Right lobe of liver (tissue), 6 donors: Measurements from ENCODE around the gene PTPA. TPM values are rescaled to one million over a fixed set of nuclear protein-coding genes. Genes with fewer than 3 reads are reported as not detected.

Experiments used
- ATAC-seq, 4 donors: fragments of 200-7000 bp; cut with Tn5 transposase; one replicate each; pipeline ENCODE4 v1.9.1; 2020; ENCODE audit warnings: mild to moderate bottlenecking in 4 of 4, moderate library complexity in 4 of 4
- DNase-seq, 3 donors: peaks; one replicate each; pipeline ENCODE4 v3.0.0-alpha.2; 2020
- H3K27ac ChIP-seq, 3 donors: fragments of 200-600 bp; one replicate each; pipeline ENCODE4 v1.8.0; 2022
- H3K27me3 ChIP-seq, 2 donors: fragments of 200-600 bp; one replicate each; pipeline ENCODE4 v1.8.0; 2022
- H3K36me3 ChIP-seq, 4 donors: fragments of 200-600 bp; sonication (generic) in 1 of 4; one replicate each; pipeline versions ENCODE4 v1.5.1 to v1.8.0; 2017 to 2022; ENCODE audit warnings: control low read depth in 1 of 4
- H3K4me1 ChIP-seq, 4 donors: fragments of 200-600 bp; sonication (generic) in 1 of 4; one replicate each; pipeline versions ENCODE4 v1.5.1 to v1.8.0; 2017 to 2022; ENCODE audit warnings: control low read depth in 1 of 4
- H3K4me3 ChIP-seq, 3 donors: fragments of 200-600 bp; one replicate each; pipeline ENCODE4 v1.8.0; 2022
- H3K9me3 ChIP-seq, 4 donors: fragments of 200-600 bp; sonication (generic) in 1 of 4; one replicate each; pipeline versions ENCODE4 v1.5.1 to v1.8.0; 2017 to 2022; ENCODE audit warnings: control low read depth in 1 of 4
- POLR2A ChIP-seq: fragments of 450-650 bp; IDR thresholded peaks from one replicate; pipeline ENCODE4 v1.6.1; 2017; ENCODE audit warnings: antibody characterized with exemption, mild to moderate bottlenecking
- WGBS: methylation state at CpG from one replicate; pipeline ENCODE4 v1.1.6; 2018; ENCODE audit warnings: low coverage, low lambda C conversion rate; ENCODE audit not compliant: insufficient coverage; ENCODE audit errors: missing lambda C conversion rate; 5-methylcytosine and 5-hydroxymethylcytosine counted together
- intact Hi-C, 2 donors: fragments of 100-400 bp; cut with DNase I; formaldehyde crosslinking; loops; one replicate each; pipeline versions ENCODE4 v1.11.2 to v1.14.1; 2022
- total RNA-seq, 6 experiments: library from RNA; depleted of rRNA in 2 of 6; stranded (reverse); fragments of >200 nt in 2 of 6; fragmentation: NEBNext Ultra II Directional in 3 of 6; extraction: Animal tissue kit (Norgen Biotek cat#: 25700) in 3 of 6; gene quantifications; one replicate each; pipeline versions ENCODE4 v1.1.0 to v1.2.4, GENCODE V29; 2016 to 2023
- TF ChIP-seq, protein P1 (sequence below), 4 donors: fragments of 200-600 bp in 3 of 4; fragments of 450-650 bp in 1 of 4; IDR thresholded peaks; one replicate each; pipeline versions ENCODE4 v1.5.1 to v1.8.0; 2016 to 2022; ENCODE audit warnings: antibody characterized with exemption in 4 of 4, mild to moderate bottlenecking in 2 of 4
- donor health status: DM: no; HTN: yes; CAD: no.
- donor health status: DM: no; HTN: no; CAD: no.
- donor health status: DM: no; HTN: no; CAD: no.
- donor health status: DM: no; HTN: yes; CAD: no.
- donor health status: DM: no; HTN: yes; CAD: no.

PTPA gene
- total RNA-seq, 6 experiments from 2014 or later = 55.4 to 123 (median 62.0) TPM

DNA sequence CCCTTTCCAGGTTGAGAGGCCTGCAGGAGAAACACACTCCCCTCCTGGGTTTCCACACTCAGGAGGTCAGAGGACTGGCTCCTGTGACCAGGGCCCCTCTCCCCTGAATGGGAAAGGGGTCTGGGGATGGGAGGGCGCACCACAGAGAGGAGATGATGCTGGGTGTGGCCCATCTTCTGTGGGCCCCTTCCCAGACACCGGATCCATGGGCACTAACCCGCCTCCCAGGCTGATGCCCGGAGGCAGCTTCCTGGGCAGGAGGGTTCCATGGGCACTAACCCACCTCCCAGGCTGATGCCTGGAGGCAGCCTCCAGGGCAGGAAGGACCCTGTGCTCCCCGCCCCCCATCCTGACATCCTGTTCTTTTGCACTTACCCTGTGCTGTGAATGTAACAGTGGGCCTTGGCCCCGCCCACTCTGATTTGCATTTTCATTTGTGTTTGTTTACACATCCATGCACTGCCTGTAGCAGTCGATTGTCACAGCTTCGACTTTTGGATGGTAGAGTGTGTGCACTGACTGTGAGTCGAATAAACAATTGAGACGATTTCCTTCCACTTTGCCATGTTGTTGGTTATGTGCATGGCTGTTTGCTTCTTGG is 39.6 kb upstream of the PTPA start:
- intact Hi-C loops = no loop called here
- ATAC-seq (no peak), DNase-seq (no peak)
- H3K4me1 ChIP-seq = peaks cover 0 to 55% (median 18%) of the 10 kb centered on the region in 4 donors
- no peaks in the 10 kb centered on the region for H3K9me3 ChIP-seq
- no peaks in the 10 kb centered on the region for H3K36me3 ChIP-seq
- TF ChIP-seq POLR2A = no peak
- TF ChIP-seq, protein P1, sequence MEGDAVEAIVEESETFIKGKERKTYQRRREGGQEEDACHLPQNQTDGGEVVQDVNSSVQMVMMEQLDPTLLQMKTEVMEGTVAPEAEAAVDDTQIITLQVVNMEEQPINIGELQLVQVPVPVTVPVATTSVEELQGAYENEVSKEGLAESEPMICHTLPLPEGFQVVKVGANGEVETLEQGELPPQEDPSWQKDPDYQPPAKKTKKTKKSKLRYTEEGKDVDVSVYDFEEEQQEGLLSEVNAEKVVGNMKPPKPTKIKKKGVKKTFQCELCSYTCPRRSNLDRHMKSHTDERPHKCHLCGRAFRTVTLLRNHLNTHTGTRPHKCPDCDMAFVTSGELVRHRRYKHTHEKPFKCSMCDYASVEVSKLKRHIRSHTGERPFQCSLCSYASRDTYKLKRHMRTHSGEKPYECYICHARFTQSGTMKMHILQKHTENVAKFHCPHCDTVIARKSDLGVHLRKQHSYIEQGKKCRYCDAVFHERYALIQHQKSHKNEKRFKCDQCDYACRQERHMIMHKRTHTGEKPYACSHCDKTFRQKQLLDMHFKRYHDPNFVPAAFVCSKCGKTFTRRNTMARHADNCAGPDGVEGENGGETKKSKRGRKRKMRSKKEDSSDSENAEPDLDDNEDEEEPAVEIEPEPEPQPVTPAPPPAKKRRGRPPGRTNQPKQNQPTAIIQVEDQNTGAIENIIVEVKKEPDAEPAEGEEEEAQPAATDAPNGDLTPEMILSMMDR (IDR thresholded peaks at IDR 0.05) = no peak
- no peaks in the 10 kb centered on the region for H3K27me3 ChIP-seq
- H3K4me3 ChIP-seq = no peak overlapping the region
- WGBS = 34% methylated on average over 5 of the region's 10 CpGs
- H3K27ac ChIP-seq = peak overlapping the region in 1 of 3 donors; percentile 24

DNA sequence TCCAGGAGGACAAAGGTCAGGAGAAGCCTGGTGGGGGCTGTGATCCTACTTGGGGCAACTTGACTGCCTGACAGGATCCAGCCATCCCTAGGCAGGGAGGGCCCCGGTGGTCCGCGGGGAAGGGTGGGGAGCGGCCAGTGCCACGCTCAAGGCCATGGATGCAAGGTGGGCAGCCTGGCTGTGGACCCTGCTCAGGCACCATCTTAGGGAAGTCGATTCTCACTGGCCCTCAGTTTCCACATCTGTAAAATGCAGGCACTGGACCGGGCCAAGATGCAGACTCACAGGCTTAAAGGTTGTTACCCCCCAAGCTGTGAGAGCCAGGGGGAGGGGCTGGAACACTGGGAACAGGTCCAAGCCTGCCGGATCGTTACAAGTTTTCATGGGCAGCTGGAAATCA is 39.0 kb upstream of the PTPA start:
- Histone ChIP-seq H3K4me1 (peaks cover 0 to 61% (median 21%) of the 10 kb centered on the region in 4 donors), H3K27me3 (no peaks in the 10 kb centered on the region), H3K4me3 (no peak overlapping the region), H3K9me3 (no peaks in the 10 kb centered on the region), H3K27ac (peak overlapping the region in 1 of 3 donors; percentile 11), H3K36me3 (no peaks in the 10 kb centered on the region)
- intact Hi-C loops = no loop called here
- DNase-seq (peak in 1 of 3 donors; percentile 64), ATAC-seq (no peak)
- TF ChIP-seq POLR2A = no peak
- TF ChIP-seq, protein P1 (IDR thresholded peaks at IDR 0.05) = no peak
- WGBS = 52% methylated on average over 7 of the region's 9 CpGs

DNA sequence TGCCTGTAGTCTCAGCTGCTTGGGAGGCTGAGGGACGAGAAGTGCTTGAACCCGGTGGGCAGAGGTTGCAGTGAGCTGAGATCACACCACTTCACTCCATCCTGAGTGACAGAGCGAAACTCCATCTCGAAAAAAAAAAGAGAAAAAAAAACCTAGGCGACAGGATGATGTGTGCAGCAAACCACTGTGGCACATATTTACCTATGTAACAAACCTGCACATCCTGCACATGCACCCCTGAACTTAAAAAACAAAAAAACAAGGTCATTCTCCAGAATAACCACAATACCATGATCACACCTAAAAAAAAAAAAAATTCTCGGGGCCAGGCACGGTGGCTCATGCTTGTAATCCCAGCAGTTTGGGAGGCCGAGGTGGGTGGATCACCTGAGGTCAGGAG is 37.8 kb upstream of the PTPA start:
- ATAC-seq = no peak
- TF ChIP-seq POLR2A = no peak
- TF ChIP-seq, protein P1 (IDR thresholded peaks at IDR 0.05) = no peak
- H3K27ac ChIP-seq = no peak overlapping the region
- intact Hi-C loops = no loop called here
- no peaks in the 10 kb centered on the region for H3K9me3 ChIP-seq
- WGBS = 71% methylated on average over 8 of the region's 8 CpGs
- no peak overlapping the region for H3K4me3 ChIP-seq
- peaks cover 0 to 63% (median 23%) of the 10 kb centered on the region in 4 donors for H3K4me1 ChIP-seq
- H3K36me3 ChIP-seq = no peaks in the 10 kb centered on the region
- H3K27me3 ChIP-seq = no peaks in the 10 kb centered on the region
- no peak for DNase-seq

DNA sequence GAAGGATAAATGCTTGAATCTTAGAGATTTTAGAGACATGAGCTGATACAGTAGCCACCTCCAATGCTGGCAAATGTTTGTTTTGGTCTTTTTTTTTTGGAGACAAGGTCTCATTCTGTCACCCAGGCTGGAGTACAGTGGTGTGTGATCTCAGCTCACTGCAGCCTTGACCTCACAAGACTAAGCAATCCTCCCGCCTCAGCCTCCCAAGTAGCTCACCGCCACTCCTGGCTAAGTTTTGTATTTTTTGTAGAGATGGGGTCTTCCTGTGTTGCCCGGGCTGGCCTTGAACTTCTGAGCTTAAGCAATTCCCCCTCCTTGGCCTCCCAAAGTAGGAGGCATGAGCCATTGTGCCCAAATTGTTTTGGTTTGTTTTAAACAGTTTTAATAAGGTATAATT is 37.1 kb upstream of the PTPA start:
- DNase-seq = no peak
- Histone ChIP-seq H3K27me3 (no peaks in the 10 kb centered on the region), H3K4me1 (peaks cover 0 to 63% (median 23%) of the 10 kb centered on the region in 4 donors), H3K4me3 (no peak overlapping the region), H3K27ac (no peak overlapping the region), H3K9me3 (no peaks in the 10 kb centered on the region), H3K36me3 (no peaks in the 10 kb centered on the region)
- ATAC-seq = no peak
- 80% methylated on average over 3 of the region's 3 CpGs for WGBS
- intact Hi-C loops = no loop called here
- TF ChIP-seq, protein P1 (IDR thresholded peaks at IDR 0.05) = no peak
- TF ChIP-seq POLR2A = no peak
